Endodermal cell (in vitro differentiated cells): ENCODE measurements around the gene SLC38A10. TPM values are rescaled to one million over a fixed set of nuclear protein-coding genes. Genes with fewer than 3 reads are reported as not detected.

Source experiments
- DNase-seq: peaks from one replicate; pipeline ENCODE4 v3.0.0-alpha.2; 2017
- H3K27ac ChIP-seq: 2 replicates; pipeline ENCODE4 v1.5.1; 2013; ENCODE audit warnings: mild to moderate bottlenecking, low read depth, low read length, moderate library complexity
- H3K27me3 ChIP-seq: 2 replicates; pipeline ENCODE4 v1.6.1; 2013; ENCODE audit warnings: mild to moderate bottlenecking, low read length, moderate library complexity; ENCODE audit not compliant: insufficient read depth, control insufficient read depth, poor library complexity, severe bottlenecking
- H3K36me3 ChIP-seq: 2 replicates; pipeline ENCODE4 v1.7.0; 2013; ENCODE audit warnings: mild to moderate bottlenecking, low read length, moderate library complexity; ENCODE audit not compliant: control insufficient read depth, insufficient read depth
- H3K4me1 ChIP-seq: one replicate; pipeline ENCODE4 v1.7.0; 2013; ENCODE audit warnings: low read length; ENCODE audit not compliant: control insufficient read depth, insufficient read depth
- H3K4me3 ChIP-seq: 2 replicates; pipeline ENCODE4 v1.5.1; 2013; ENCODE audit warnings: mild to moderate bottlenecking, low read length, moderate library complexity
- H3K9ac ChIP-seq: 2 replicates; pipeline ENCODE4 v1.6.1; 2013; ENCODE audit warnings: mild to moderate bottlenecking, low read length, moderate library complexity; ENCODE audit not compliant: poor library complexity, severe bottlenecking; ENCODE audit errors: extremely low read depth
- H3K9me3 ChIP-seq: 2 replicates; pipeline ENCODE4 v1.6.1; 2013; ENCODE audit warnings: mild to moderate bottlenecking, low read length, moderate library complexity; ENCODE audit not compliant: control insufficient read depth
- H3K27ac Mint-ChIP-seq: 2 replicates; pipeline ENCODE4 v1.8.0; 2020; ENCODE audit warnings: mixed read lengths
- H3K27me3 Mint-ChIP-seq: 2 replicates; pipeline ENCODE4 v1.8.0; 2021; ENCODE audit warnings: mild to moderate bottlenecking, mixed read lengths; ENCODE audit not compliant: insufficient read depth
- H3K36me3 Mint-ChIP-seq: 2 replicates; pipeline ENCODE4 v1.8.0; 2020; ENCODE audit warnings: low read depth, mixed read lengths
- H3K4me1 Mint-ChIP-seq: 2 replicates; pipeline ENCODE4 v1.8.0; 2020; ENCODE audit warnings: mixed read lengths
- H3K4me3 Mint-ChIP-seq: 2 replicates; pipeline ENCODE4 v1.8.0; 2020; ENCODE audit warnings: mild to moderate bottlenecking, moderate library complexity, mixed read lengths
- H3K9me3 Mint-ChIP-seq: 2 replicates; pipeline ENCODE4 v1.8.0; 2020; ENCODE audit warnings: mild to moderate bottlenecking, mixed read lengths
- CTCF ChIP-seq: fragments of 200-600 bp; sonication (generic); conservative IDR thresholded peaks from 2 replicates; pipeline ENCODE4 v1.5.0; 2021; ENCODE audit warnings: antibody characterized with exemption, mild to moderate bottlenecking
- WGBS, 2 experiments: methylation state at CpG; one replicate each; pipeline versions ENCODE4 v1.1.5 to v1.1.7; 2013; ENCODE audit warnings: missing lambda C conversion rate in 2 of 2, mixed read lengths in 1 of 2; ENCODE audit not compliant: insufficient coverage in 1 of 2, insufficient read length in 1 of 2; 5-methylcytosine and 5-hydroxymethylcytosine counted together
- total RNA-seq, 2 donors: library from RNA; stranded (reverse); fragmentation: NEBNext Ultra II Directional in 1 of 2; extraction: Animal tissue kit (Norgen Biotek cat#: 25700) in 1 of 2; gene quantifications; 2 replicates in 1 of 2; 3 replicates in 1 of 2; pipeline ENCODE4 v1.2.1, GENCODE V29; 2021

Gene SLC38A10
- total RNA-seq, 2 donors from 2014 or later = 60.2 to 90.3 TPM

- Mint-ChIP-seq H3K27ac (no peak overlapping the region), H3K36me3 (peaks cover 60% of the 10 kb centered on the region), H3K9me3 (no peaks in the 10 kb centered on the region), H3K27me3 (no peaks in the 10 kb centered on the region), H3K4me1 (no peaks in the 10 kb centered on the region), H3K4me3 (no peak overlapping the region)
- H3K36me3 ChIP-seq = peaks cover 19% of the 10 kb centered on the region
- H3K4me1 ChIP-seq = no peaks in the 10 kb centered on the region
- H3K9ac ChIP-seq = no peak overlapping the region
- H3K27me3 ChIP-seq = no peaks in the 10 kb centered on the region
- no peaks in the 10 kb centered on the region for H3K9me3 ChIP-seq
- no peak overlapping the region for H3K27ac ChIP-seq
- WGBS, 2 experiments = 96 to 98% methylated on average over 6 to 14 of the region's 14 CpGs
- no peak for TF ChIP-seq CTCF
- no peak for DNase-seq
- no peak overlapping the region for H3K4me3 ChIP-seq
Observed at GRCh38 chr17:81274471-81274855, 20.6 kb downstream of the SLC38A10 start.

GRCh38 chr17:81273698-81274470, 21.2 kb downstream of the SLC38A10 start:
- H3K27me3 Mint-ChIP-seq = no peaks in the 10 kb centered on the region
- 94 to 95% methylated on average over 27 to 31 of the region's 31 CpGs for WGBS, 2 experiments
- no peak overlapping the region for H3K4me3 Mint-ChIP-seq

GRCh38 chr17:81272616-81273015, 22.5 kb downstream of the SLC38A10 start:
- H3K9me3 ChIP-seq = no peaks in the 10 kb centered on the region
- no peak overlapping the region for H3K9ac ChIP-seq
- Mint-ChIP-seq H3K36me3 (peaks cover 70% of the 10 kb centered on the region), H3K27ac (no peak overlapping the region), H3K27me3 (no peaks in the 10 kb centered on the region), H3K9me3 (no peaks in the 10 kb centered on the region), H3K4me1 (no peaks in the 10 kb centered on the region), H3K4me3 (no peak overlapping the region)
- H3K36me3 ChIP-seq = peaks cover 29% of the 10 kb centered on the region
- DNase-seq = no peak
- no peaks in the 10 kb centered on the region for H3K27me3 ChIP-seq
- no peak overlapping the region for H3K4me3 ChIP-seq
- no peaks in the 10 kb centered on the region for H3K4me1 ChIP-seq
- TF ChIP-seq CTCF = no peak
- WGBS, 2 experiments = 96 to 97% methylated on average over 12 of the region's 12 CpGs
- no peak overlapping the region for H3K27ac ChIP-seq

More at GRCh38 chr17:81273698-81274470, 21.2 kb downstream of the SLC38A10 start:
- H3K4me1 Mint-ChIP-seq = no peaks in the 10 kb centered on the region
- no peak overlapping the region for H3K27ac ChIP-seq
- H3K36me3 ChIP-seq = peaks cover 25% of the 10 kb centered on the region
- TF ChIP-seq CTCF = no peak
- peaks cover 62% of the 10 kb centered on the region for H3K36me3 Mint-ChIP-seq
- no peaks in the 10 kb centered on the region for H3K27me3 ChIP-seq
- no peaks in the 10 kb centered on the region for H3K9me3 Mint-ChIP-seq
- H3K9me3 ChIP-seq = no peaks in the 10 kb centered on the region
- H3K4me3 ChIP-seq = no peak overlapping the region
- DNase-seq = no peak
- no peak overlapping the region for H3K9ac ChIP-seq
- no peaks in the 10 kb centered on the region for H3K4me1 ChIP-seq
- no peak overlapping the region for H3K27ac Mint-ChIP-seq
